Forelimb muscle (tissue), 1 donor: ENCODE data around the gene WDFY2. TPM values are rescaled to one million over a fixed set of nuclear protein-coding genes. Genes with fewer than 3 reads are reported as not detected.

Experiments
- DNase-seq: peaks from one replicate; pipeline ENCODE4 v3.0.0-alpha.2; 2013; ENCODE audit warnings: low read depth
- polyA plus RNA-seq: library from polyadenylated mRNA; unstranded; fragments of 120-200 nt; gene quantifications from one replicate; pipeline ENCODE4 v1.2.1, GENCODE V29; 2013; ENCODE audit not compliant: insufficient read length

Gene WDFY2
- polyA plus RNA-seq, 1 donor, result 8.3 TPM

- DNase-seq, result no peak
Measured at GRCh38 chr13:51601601-51602565, 17.6 kb downstream of the WDFY2 start.

GRCh38 chr13:51603716-51604115, 19.5 kb downstream of the WDFY2 start:
- DNase-seq, result no peak

GRCh38 chr13:51605698-51606097, 21.4 kb downstream of the WDFY2 start:
- no peak for DNase-seq

- no peak for DNase-seq
Measured at GRCh38 chr13:51607165-51607564, 22.9 kb downstream of the WDFY2 start.

- DNase-seq, result no peak
Measured at GRCh38 chr13:51608857-51609406, 24.7 kb downstream of the WDFY2 start.

- no peak for DNase-seq
Measured at GRCh38 chr13:51612867-51613266, 28.6 kb downstream of the WDFY2 start.

- no peak for DNase-seq
Measured at GRCh38 chr13:51613535-51613934, 29.3 kb downstream of the WDFY2 start.

- DNase-seq, result no peak
Measured at GRCh38 chr13:51614350-51614786, 30.1 kb downstream of the WDFY2 start.

GRCh38 chr13:51618626-51619025, 34.4 kb downstream of the WDFY2 start:
- DNase-seq, result no peak

GRCh38 chr13:51619614-51620013, 35.4 kb downstream of the WDFY2 start:
- no peak for DNase-seq

GRCh38 chr13:51620165-51620983, 36.1 kb downstream of the WDFY2 start:
- no peak for DNase-seq

- no peak for DNase-seq
Measured at GRCh38 chr13:51621602-51622001, 37.3 kb downstream of the WDFY2 start.

GRCh38 chr13:51623473-51623872, 39.2 kb downstream of the WDFY2 start:
- no peak for DNase-seq

GRCh38 chr13:51624207-51624606, 39.9 kb downstream of the WDFY2 start:
- DNase-seq, result no peak

- DNase-seq, result no peak
Measured at GRCh38 chr13:51624695-51625345, 40.6 kb downstream of the WDFY2 start.

GRCh38 chr13:51625555-51626345, 41.5 kb downstream of the WDFY2 start:
- DNase-seq, result no peak

- DNase-seq, result no peak
Measured at GRCh38 chr13:51626749-51627148, 42.5 kb downstream of the WDFY2 start.

- DNase-seq, result no peak
Measured at GRCh38 chr13:51628059-51628852, 44.0 kb downstream of the WDFY2 start.

GRCh38 chr13:51629491-51630287, 45.4 kb downstream of the WDFY2 start:
- no peak for DNase-seq
